ENCODE measurements around the gene SNTG2. TPM values are rescaled to one million over a fixed set of nuclear protein-coding genes. Genes with fewer than 3 reads are reported as not detected.

Gene SNTG2
- polyA plus RNA-seq, 1 experiment: 0.31 TPM

DNA sequence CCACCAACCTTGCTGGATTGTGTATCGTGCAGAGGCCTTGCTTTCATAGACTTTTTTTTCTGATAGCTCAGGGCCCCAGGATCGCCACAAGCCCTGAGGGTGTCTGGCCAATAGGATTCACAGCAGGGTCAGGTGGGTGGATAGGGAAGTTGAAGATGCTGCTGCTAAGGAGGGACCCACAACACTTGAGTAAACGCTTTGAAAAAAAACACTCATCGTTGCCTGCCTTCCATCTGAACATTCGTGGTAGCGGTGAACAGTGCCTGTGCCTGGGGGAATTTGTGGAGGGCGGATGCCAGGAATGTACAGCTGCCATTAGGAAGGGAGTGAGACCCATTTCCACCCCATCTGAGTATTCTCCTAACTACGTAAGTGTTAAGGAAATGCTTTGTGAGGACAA is 358.0 kb downstream of the SNTG2 start:
- CTCF ChIA-PET: no interaction called here
- TF ChIP-seq, protein P1, sequence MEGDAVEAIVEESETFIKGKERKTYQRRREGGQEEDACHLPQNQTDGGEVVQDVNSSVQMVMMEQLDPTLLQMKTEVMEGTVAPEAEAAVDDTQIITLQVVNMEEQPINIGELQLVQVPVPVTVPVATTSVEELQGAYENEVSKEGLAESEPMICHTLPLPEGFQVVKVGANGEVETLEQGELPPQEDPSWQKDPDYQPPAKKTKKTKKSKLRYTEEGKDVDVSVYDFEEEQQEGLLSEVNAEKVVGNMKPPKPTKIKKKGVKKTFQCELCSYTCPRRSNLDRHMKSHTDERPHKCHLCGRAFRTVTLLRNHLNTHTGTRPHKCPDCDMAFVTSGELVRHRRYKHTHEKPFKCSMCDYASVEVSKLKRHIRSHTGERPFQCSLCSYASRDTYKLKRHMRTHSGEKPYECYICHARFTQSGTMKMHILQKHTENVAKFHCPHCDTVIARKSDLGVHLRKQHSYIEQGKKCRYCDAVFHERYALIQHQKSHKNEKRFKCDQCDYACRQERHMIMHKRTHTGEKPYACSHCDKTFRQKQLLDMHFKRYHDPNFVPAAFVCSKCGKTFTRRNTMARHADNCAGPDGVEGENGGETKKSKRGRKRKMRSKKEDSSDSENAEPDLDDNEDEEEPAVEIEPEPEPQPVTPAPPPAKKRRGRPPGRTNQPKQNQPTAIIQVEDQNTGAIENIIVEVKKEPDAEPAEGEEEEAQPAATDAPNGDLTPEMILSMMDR (IDR thresholded peaks at IDR 0.05; ENCODE audit: insufficient read depth, low read depth, low read length): no peak
- H3K36me3 ChIP-seq (ENCODE audit: control insufficient read depth, insufficient read depth, low read length): no peaks in the 10 kb centered on the region
- no peak for DNase-seq (ENCODE audit: low read depth)
- POLR2A ChIA-PET: no interaction called here
- no peaks in the 10 kb centered on the region for H3K27me3 ChIP-seq (ENCODE audit: control insufficient read depth, insufficient read depth, low read length)
- H3K4me3 ChIP-seq (ENCODE audit: low read depth, low read length): no peak overlapping the region

DNA sequence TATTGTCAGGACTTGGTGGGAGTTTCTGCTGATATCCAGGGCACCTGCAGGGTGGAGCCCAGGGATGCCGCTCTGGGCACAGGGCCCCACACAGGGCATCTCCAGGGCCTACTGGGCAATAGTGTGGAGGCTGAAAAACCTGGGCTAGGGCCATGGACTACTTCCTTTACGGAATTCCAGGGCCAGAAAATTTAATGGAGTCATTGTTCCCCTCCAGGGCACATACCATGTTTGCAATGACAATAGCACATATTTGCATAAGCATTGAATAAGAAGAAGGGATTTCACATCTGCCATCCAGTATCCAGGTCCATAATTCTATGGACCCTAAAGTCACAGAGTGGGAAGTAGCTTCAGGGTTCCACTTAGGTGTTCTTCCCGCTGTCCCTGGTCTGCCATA is 358.9 kb downstream of the SNTG2 start:
- Histone ChIP-seq H3K36me3 (ENCODE audit: control insufficient read depth, insufficient read depth, low read length) (no peaks in the 10 kb centered on the region), H3K4me3 (ENCODE audit: low read depth, low read length) (no peak overlapping the region), H3K27me3 (ENCODE audit: control insufficient read depth, insufficient read depth, low read length) (no peaks in the 10 kb centered on the region)
- CTCF ChIA-PET: no interaction called here
- no peak for DNase-seq (ENCODE audit: low read depth)
- POLR2A ChIA-PET: no interaction called here
- TF ChIP-seq, protein P1 (IDR thresholded peaks at IDR 0.05; ENCODE audit: insufficient read depth, low read depth, low read length): no peak

DNA sequence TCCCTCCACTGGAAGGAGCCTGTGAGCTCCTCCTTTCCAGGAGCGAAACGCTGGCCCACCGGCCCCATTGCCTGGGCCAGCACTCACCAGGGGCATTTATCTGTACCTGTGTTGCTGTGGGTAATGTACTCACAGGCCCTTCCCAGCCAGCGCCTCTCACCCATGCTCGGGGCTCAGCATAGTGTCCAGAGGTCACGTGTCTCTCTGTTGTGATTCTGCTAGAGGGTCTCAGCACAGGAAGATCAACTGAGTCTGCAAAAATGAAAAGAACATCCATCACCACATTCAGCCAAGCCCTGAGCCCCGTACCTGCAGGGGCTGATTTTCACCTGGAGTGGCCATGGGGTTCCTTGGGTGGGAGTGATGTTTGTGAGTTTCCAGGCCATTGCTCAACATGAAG is 359.6 kb downstream of the SNTG2 start:
- no peaks in the 10 kb centered on the region for H3K27me3 ChIP-seq (ENCODE audit: control insufficient read depth, insufficient read depth, low read length)
- DNase-seq (ENCODE audit: low read depth): no peak
- no peaks in the 10 kb centered on the region for H3K36me3 ChIP-seq (ENCODE audit: control insufficient read depth, insufficient read depth, low read length)
- TF ChIP-seq, protein P1 (IDR thresholded peaks at IDR 0.05; ENCODE audit: insufficient read depth, low read depth, low read length): no peak
- ChIA-PET CTCF (no interaction called here), POLR2A (no interaction called here)
- no peak overlapping the region for H3K4me3 ChIP-seq (ENCODE audit: low read depth, low read length)

DNA sequence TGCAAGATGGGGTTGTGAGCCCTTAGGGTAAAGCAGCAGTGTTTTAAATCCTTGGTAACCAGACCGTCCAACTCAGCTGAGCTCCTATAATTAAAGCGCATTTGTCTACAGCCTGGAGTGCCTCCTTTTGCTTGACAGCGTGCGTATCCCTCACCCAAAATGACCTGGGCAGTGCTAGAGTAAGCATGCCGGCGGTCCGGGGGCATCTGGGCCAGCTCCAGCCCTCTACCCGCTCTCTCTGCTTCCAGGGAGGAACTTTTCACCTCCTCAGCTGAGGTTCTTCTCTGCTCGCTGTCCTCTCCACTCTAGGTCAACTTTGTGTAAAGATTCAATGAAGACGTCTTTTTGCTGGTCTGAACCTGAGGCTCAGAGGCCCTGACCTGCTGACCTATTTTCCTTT is 360.2 kb downstream of the SNTG2 start:
- Histone ChIP-seq H3K27me3 (ENCODE audit: control insufficient read depth, insufficient read depth, low read length) (no peaks in the 10 kb centered on the region), H3K4me3 (ENCODE audit: low read depth, low read length) (no peak overlapping the region), H3K36me3 (ENCODE audit: control insufficient read depth, insufficient read depth, low read length) (no peaks in the 10 kb centered on the region)
- DNase-seq (ENCODE audit: low read depth): no peak
- ChIA-PET CTCF (no interaction called here), POLR2A (no interaction called here)
- TF ChIP-seq, protein P1 (IDR thresholded peaks at IDR 0.05; ENCODE audit: insufficient read depth, low read depth, low read length): no peak

DNA sequence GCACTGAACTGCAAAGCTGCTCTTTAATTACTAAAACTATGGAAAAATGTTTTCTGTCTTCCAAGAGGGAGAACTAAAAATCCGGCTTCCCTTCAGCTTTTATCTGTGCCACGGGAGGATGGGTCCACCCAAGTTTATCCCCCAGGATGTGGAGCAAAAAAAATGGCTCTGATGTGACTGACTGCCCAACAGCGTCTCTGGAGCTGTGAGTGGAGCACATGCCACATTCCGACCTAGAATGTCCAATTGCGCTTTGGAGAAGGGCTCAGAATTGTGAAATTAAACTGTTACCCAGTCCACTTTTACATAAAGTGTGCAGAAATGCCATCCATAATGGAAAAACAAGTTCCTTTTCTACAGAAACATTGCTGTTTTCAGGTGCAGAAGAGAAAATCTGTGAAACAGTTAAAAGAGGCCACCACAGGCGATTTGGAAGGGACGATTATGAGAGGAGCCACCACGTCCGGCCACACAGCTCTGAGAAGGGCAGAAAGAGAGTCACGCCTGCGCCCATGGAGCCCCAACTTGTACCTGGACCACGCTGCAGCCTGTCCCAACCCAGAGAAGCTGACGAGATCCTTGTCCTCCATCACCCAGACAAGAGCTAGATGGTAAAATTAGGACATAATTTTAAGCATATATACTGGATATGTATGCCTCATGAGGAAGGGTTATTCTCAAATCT is 362.7 kb downstream of the SNTG2 start:
- ChIA-PET CTCF (no interaction called here), POLR2A (no interaction called here)
- TF ChIP-seq, protein P1 (IDR thresholded peaks at IDR 0.05; ENCODE audit: insufficient read depth, low read depth, low read length): no peak
- H3K4me3 ChIP-seq (ENCODE audit: low read depth, low read length): no peak overlapping the region
- H3K27me3 ChIP-seq (ENCODE audit: control insufficient read depth, insufficient read depth, low read length): no peaks in the 10 kb centered on the region
- no peaks in the 10 kb centered on the region for H3K36me3 ChIP-seq (ENCODE audit: control insufficient read depth, insufficient read depth, low read length)
- DNase-seq (ENCODE audit: low read depth): no peak

Data from BJ (cell line).